ENCODE data around the gene VAC14. TPM values are rescaled to one million over a fixed set of nuclear protein-coding genes. Genes with fewer than 3 reads are reported as not detected.

VAC14 gene
- total RNA-seq, 2 experiments from 2014 or later, result 23.0 to 23.6 TPM

- H3K27me3 ChIP-seq (ENCODE audit: control insufficient read depth in 1 of 2, insufficient read depth in 2 of 2, low read length in 2 of 2), result no peaks in the 10 kb centered on the region
- H3K4me3 ChIP-seq (ENCODE audit: low read length), result no peak overlapping the region
- no peaks in the 10 kb centered on the region for H3K4me1 ChIP-seq (ENCODE audit: insufficient read depth, low read length)
- POLR2A ChIA-PET, result no interaction called here
- peaks cover under 1% of the 10 kb centered on the region for H3K4me1 Mint-ChIP-seq (ENCODE audit: low read depth)
- no peaks in the 10 kb centered on the region for H3K27me3 Mint-ChIP-seq
- H3K9me3 Mint-ChIP-seq, result no peaks in the 10 kb centered on the region
- no peak overlapping the region for H3K27ac Mint-ChIP-seq
- H3K36me3 ChIP-seq (ENCODE audit: insufficient read depth, low read length), result no peaks in the 10 kb centered on the region
- no peaks in the 10 kb centered on the region for H3K36me3 Mint-ChIP-seq (ENCODE audit: low read depth)
- H3K4me3 Mint-ChIP-seq, result no peak overlapping the region
- CTCF ChIA-PET, result no interaction called here
- no peak for ATAC-seq (ENCODE audit: poor library complexity)
- H3K27ac ChIP-seq (ENCODE audit: low read depth in 1 of 2, low read length in 2 of 2), result no peak overlapping the region
- H3K9me3 ChIP-seq (ENCODE audit: control insufficient read depth in 1 of 2, insufficient read depth in 1 of 2, low read length in 2 of 2), result no peaks in the 10 kb centered on the region
- no peak for DNase-seq
- intact Hi-C loops (cut with DNase I, micrococcal nuclease), result no loop called here
- no peak for TF ChIP-seq CTCF (IDR thresholded peaks at IDR 0.05)
Measured at GRCh38 chr16:70648606-70649005, 152.4 kb downstream of the VAC14 start.

GRCh38 chr16:70647441-70648359 lies 153.3 kb downstream of the VAC14 start:
- Histone ChIP-seq H3K4me3 (ENCODE audit: low read length) (no peak overlapping the region), H3K27ac (ENCODE audit: low read depth in 1 of 2, low read length in 2 of 2) (no peak overlapping the region), H3K27me3 (ENCODE audit: control insufficient read depth in 1 of 2, insufficient read depth in 2 of 2, low read length in 2 of 2) (no peaks in the 10 kb centered on the region), H3K36me3 (ENCODE audit: insufficient read depth, low read length) (no peaks in the 10 kb centered on the region), H3K9me3 (ENCODE audit: control insufficient read depth in 1 of 2, insufficient read depth in 1 of 2, low read length in 2 of 2) (no peaks in the 10 kb centered on the region), H3K4me1 (ENCODE audit: insufficient read depth, low read length) (no peaks in the 10 kb centered on the region)
- ChIA-PET POLR2A (no interaction called here), CTCF (no interaction called here)
- DNase-seq (no peak), ATAC-seq (ENCODE audit: poor library complexity) (no peak)
- no peak for TF ChIP-seq CTCF (IDR thresholded peaks at IDR 0.05)
- Mint-ChIP-seq H3K27ac (no peak overlapping the region), H3K4me3 (no peak overlapping the region), H3K36me3 (ENCODE audit: low read depth) (no peaks in the 10 kb centered on the region), H3K4me1 (ENCODE audit: low read depth) (no peaks in the 10 kb centered on the region), H3K9me3 (no peaks in the 10 kb centered on the region), H3K27me3 (no peaks in the 10 kb centered on the region)
- intact Hi-C loops (cut with DNase I, micrococcal nuclease), result no loop called here

GRCh38 chr16:70646260-70647241 lies 154.4 kb downstream of the VAC14 start, which contains the start of gene IL34:
Gene IL34, plus strand, starts transcription at chr16:70646559. Its CDS starts 389 bp downstream, at chr16:70646948.
- Histone ChIP-seq H3K4me1 (ENCODE audit: insufficient read depth, low read length) (no peaks in the 10 kb centered on the region), H3K36me3 (ENCODE audit: insufficient read depth, low read length) (no peaks in the 10 kb centered on the region), H3K27me3 (ENCODE audit: control insufficient read depth in 1 of 2, insufficient read depth in 2 of 2, low read length in 2 of 2) (no peaks in the 10 kb centered on the region), H3K27ac (ENCODE audit: low read depth in 1 of 2, low read length in 2 of 2) (no peak within 1 kb of the TSS), H3K9me3 (ENCODE audit: control insufficient read depth in 1 of 2, insufficient read depth in 1 of 2, low read length in 2 of 2) (no peaks in the 10 kb centered on the region), H3K4me3 (ENCODE audit: low read length) (no peak within 1 kb of the TSS)
- no peaks in the 10 kb centered on the region for H3K27me3 Mint-ChIP-seq
- CTCF ChIA-PET, result no interaction called here
- no peak for ATAC-seq (ENCODE audit: poor library complexity)
- no peaks in the 10 kb centered on the region for H3K9me3 Mint-ChIP-seq
- no peak within 1 kb of the TSS for H3K27ac Mint-ChIP-seq
- no peak within 1 kb of the TSS for H3K4me3 Mint-ChIP-seq
- no peaks in the 10 kb centered on the region for H3K4me1 Mint-ChIP-seq (ENCODE audit: low read depth)
- H3K36me3 Mint-ChIP-seq (ENCODE audit: low read depth), result no peaks in the 10 kb centered on the region
- POLR2A ChIA-PET, result no interaction called here
- no peak for TF ChIP-seq CTCF (IDR thresholded peaks at IDR 0.05)
- intact Hi-C loops (cut with DNase I, micrococcal nuclease), result no loop called here
- DNase-seq, result no peak

All from CD4-positive, alpha-beta T cell (primary cell).